DMS53 (cell line): ENCODE results near the gene TAF11L6.
"Not testable (repeated sequence)": the region's sequence is repeated elsewhere in the genome, so short reads cannot be mapped to it uniquely, and the experiment has no call there.

Experiments used
- DNase-seq: peaks from one replicate; lab custom pipeline; 2025; lab: John Stamatoyannopoulos, UW

Gene TAF11L6

GRCh38 chr5:17528369-17528768 lies at the start of gene TAF11L6:
Gene TAF11L6, plus strand, starts transcription at chr5:17528669.
- DNase-seq = not testable (repeated sequence)

GRCh38 chr5:17481378-17481777 lies 47.1 kb upstream of the TAF11L6 start:
- DNase-seq = no peak

DNA sequence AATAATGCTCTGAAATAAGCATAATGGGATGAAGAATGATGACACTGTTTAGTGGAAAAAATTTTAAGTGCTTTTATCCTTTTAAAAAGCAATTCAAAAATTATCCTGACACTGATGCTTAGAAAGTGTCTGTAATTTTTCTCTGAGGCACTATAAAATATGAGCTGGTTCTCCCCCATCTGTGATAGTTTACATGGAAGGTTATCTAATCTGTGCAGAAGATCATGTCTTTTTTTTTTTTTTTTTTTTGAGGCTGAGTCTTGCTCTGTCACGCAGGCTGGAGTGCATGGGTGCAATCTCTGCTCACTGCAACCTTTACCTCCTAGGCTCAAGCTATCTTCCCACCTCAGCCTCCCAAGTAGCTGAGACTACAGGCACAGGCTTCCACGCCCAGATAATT lies 45.7 kb upstream of the TAF11L6 start:
- DNase-seq = no peak

DNA sequence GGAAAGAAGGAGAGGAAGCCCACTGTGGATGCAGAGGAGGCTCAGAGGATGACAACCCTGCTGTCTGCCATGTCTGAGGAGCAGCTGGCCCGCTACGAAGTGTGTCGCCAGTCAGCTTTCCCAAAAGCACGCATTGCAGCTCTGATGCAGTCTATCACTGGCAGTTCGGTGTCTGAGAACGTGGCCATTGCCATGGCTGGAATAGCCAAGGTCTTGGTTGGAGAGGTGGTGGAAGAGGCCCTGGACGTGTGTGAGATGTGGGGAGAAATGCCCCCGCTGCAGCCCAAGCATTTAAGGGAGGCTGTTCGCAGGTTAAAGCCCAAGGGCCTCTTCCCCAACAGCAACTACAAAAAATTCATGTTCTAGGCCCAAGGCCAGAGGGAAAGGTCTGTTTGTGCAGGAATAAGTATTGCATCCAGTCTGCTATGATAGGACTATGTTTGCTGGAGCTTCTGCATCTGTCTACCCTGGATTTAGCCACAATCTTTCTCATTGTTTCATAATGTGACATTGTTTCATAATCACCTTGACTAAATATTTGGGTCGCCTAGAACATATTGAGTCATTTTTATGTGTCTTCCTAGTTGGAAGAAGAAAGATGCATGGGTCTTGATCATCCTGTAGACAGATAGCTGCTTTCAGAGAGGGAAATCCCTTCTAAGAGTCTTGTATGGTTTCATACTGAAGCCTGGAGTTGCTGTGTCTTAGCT lies 41.9 kb upstream of the TAF11L6 start:
- DNase-seq = not testable (repeated sequence)

- no peak for DNase-seq
Measured at GRCh38 chr5:17487174-17487512, 41.3 kb upstream of the TAF11L6 start.

- DNase-seq = not testable (repeated sequence)
Measured at GRCh38 chr5:17491257-17491656, 37.2 kb upstream of the TAF11L6 start.

GRCh38 chr5:17492770-17493169 lies 35.7 kb upstream of the TAF11L6 start:
- no peak for DNase-seq

DNA sequence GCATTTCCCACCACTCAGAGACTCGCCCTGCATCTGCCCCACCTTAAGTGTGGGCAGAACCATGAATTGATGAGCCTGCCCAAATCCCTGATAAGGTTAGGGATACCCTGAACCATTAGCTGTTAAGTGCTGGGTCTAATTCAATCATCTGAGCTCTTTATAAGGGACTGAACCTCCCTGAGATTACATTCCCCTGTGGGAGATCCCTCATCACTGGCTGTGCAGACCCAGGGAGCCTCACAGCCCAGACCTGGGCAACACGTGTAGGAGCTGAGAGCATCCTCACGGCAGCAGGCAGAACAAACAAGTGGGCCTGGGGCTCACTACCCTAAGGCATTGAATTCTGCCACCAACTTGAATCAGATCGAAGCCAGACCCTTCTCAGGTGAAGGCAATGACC lies 31.0 kb upstream of the TAF11L6 start:
- no peak for DNase-seq

DNA sequence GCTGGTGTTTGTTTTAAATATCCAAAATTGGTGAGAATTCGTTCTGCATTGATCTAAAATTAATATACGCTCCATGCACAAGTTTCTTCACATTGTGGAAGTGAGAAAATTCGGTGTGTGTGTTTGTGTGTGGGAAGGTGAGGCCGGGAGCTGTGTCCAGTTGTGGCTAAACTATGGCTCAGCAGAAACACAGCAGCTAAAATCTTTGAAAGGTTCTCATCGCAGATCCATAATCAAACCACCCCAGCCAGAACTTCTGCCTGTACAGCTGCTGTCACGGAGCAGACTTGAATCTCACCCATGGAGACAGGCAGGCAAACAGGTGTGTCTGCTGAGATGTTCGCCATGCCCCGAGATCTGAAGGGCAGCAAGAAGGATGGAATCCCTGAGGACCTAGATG lies 30.5 kb upstream of the TAF11L6 start, which contains the start of gene TAF11L2:
TAF11L2 (plus strand) TSS at position 301 of the 400 bp plus-strand sequence.
- not testable (repeated sequence) for DNase-seq

GRCh38 chr5:17511775-17512325 lies 16.6 kb upstream of the TAF11L6 start:
- DNase-seq = no peak

DNA sequence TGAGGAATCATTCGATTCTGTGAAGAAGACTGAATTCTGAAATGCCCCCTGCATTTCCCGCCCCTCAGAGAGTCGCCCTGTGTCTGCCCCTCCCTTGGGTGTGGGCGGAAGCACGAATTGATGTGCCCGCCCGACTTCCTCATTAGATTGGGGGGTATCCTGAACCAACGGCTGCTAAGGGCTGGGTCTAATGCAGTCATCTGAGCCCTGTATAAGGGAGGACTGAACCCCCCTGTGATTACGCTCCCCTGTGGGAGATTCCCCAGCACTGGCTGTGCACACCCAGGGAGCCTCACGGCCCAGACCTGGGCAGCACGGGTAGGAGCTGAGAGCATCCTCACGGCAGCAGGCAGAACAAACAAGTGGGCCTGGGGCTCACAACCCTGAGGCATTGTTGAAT lies 10.9 kb upstream of the TAF11L6 start:
- DNase-seq = not testable (repeated sequence)

DNA sequence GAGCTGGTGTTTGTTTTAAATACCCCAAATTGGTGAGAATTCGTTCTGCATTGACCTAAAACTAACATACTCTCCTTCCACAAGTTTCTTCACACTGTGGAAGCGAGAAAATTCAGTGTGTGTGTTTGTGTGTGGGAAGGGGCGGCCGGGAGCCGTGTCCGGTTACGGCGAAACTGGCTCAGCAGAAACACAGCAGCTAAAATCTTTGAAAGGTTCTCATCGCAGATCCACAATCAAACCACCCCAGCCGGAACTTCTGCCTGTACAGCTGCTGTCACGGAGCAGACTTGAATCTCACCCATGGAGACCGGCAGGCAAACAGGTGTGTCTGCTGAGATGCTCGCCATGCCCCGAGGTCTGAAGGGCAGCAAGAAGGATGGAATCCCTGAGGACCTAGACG lies 10.4 kb upstream of the TAF11L6 start, which contains the start of gene TAF11L3:
TAF11L3 (plus strand) TSS at position 301 of the 400 bp plus-strand sequence.
- not testable (repeated sequence) for DNase-seq

DNA sequence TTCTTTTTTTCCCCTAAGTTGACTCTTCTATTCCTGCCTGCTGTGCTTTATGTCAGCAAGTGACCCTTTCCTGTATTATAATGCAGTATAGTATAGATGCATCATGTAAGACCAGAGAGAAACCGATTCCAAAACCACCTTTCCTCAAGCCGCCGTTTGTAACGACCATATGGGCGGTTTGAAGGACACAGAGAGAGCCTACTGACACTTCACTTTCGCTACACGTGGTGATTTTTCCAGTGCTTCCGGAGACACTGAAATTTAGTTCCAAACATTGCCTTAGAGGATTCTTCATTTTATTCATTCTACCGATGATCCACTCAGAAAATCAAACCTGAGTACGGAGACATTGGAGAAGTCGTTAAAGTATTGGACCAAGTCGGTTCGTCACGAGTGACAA lies 9.0 kb upstream of the TAF11L6 start:
- not testable (repeated sequence) for DNase-seq

- not testable (repeated sequence) for DNase-seq
Measured at GRCh38 chr5:17521501-17521900, 7.0 kb upstream of the TAF11L6 start, which contains the start of gene TAF11L4. Gene TAF11L4, plus strand, starts transcription at chr5:17521801.

- DNase-seq = not testable (repeated sequence)
Measured at GRCh38 chr5:17524935-17525334, 3.5 kb upstream of the TAF11L6 start, which contains the start of gene TAF11L5. Gene TAF11L5, plus strand, starts transcription at chr5:17525235.

DNA sequence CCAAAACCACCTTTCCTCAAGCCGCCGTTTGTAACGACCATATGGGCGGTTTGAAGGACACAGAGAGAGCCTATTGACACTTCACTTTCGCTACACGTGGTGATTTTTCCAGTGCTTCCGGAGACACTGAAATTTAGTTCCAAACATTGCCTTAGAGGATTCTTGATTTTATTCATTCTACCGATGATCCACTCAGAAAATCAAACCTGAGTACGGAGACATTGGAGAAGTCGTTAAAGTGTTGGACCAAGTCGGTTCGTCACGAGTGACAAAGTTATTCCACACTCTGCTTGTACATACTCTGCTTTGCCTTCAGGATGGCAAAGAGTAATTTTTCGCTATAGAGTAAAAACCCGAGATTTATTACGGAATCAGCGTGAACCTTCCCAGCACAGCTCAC lies 2.0 kb upstream of the TAF11L6 start:
- DNase-seq = not testable (repeated sequence)
